CD4-positive, alpha-beta memory T cell (primary cell): ENCODE data around the gene TMEM150A. TPM values are rescaled to one million over a fixed set of nuclear protein-coding genes. Genes with fewer than 3 reads are reported as not detected.
"Not testable (repeated sequence)": the region's sequence is repeated elsewhere in the genome, so short reads cannot be mapped to it uniquely, and the experiment has no call there.

Experiments
- CTCF ChIA-PET: fragments of 350-600 bp; sonication (Branson Sonifier 250); formaldehyde crosslinking; loops from one replicate; lab custom pipeline; 2021; ENCODE audit warnings: inconsistent platforms; ENCODE audit not compliant: partially characterized antibody; lab: Charles Lee
- POLR2A ChIA-PET: fragments of 350-600 bp; sonication (Branson Sonifier 250); formaldehyde crosslinking; loops from one replicate; lab custom pipeline; 2021; ENCODE audit not compliant: partially characterized antibody; lab: Charles Lee
- DNase-seq, 5 donors: peaks; one replicate each; pipeline versions ENCODE4 v3.0.0 to v3.0.0-alpha.2; 2020 to 2022; ENCODE audit warnings: mixed read lengths in 1 of 5
- H3K27ac ChIP-seq: one replicate; pipeline ENCODE4 v1.7.0; 2013; ENCODE audit warnings: low read depth, low read length
- H3K27me3 ChIP-seq: 2 replicates; pipeline ENCODE4 v1.7.0; 2013; ENCODE audit warnings: mild to moderate bottlenecking, low read length, moderate library complexity; ENCODE audit not compliant: insufficient read depth
- H3K36me3 ChIP-seq: 2 replicates; pipeline ENCODE4 v1.7.0; 2013; ENCODE audit warnings: mild to moderate bottlenecking, low read length, moderate library complexity; ENCODE audit not compliant: insufficient read depth
- H3K4me1 ChIP-seq: 2 replicates; pipeline ENCODE4 v1.7.0; 2013; ENCODE audit warnings: mild to moderate bottlenecking, low read length, moderate library complexity; ENCODE audit not compliant: insufficient read depth
- H3K4me3 ChIP-seq, 2 donors: one replicate each; pipeline ENCODE4 v1.7.0; 2013; ENCODE audit warnings: low read length in 2 of 2, mild to moderate bottlenecking in 1 of 2
- H3K9me3 ChIP-seq, 2 donors: one replicate each; pipeline ENCODE4 v1.7.0; 2013; ENCODE audit warnings: low read length in 2 of 2, control low read depth in 1 of 2; ENCODE audit not compliant: control insufficient read depth in 1 of 2
- H3K27ac Mint-ChIP-seq, 7 donors: one replicate each; pipeline ENCODE4 v1.8.0; 2020 to 2021; ENCODE audit warnings: mixed read lengths in 7 of 7, mild to moderate bottlenecking in 6 of 7, inconsistent platforms in 3 of 7, moderate library complexity in 3 of 7
- H3K27me3 Mint-ChIP-seq, 2 donors: one replicate each; pipeline ENCODE4 v1.8.0; 2020 to 2021; ENCODE audit warnings: mixed read lengths in 2 of 2
- H3K36me3 Mint-ChIP-seq, 2 donors: one replicate each; pipeline ENCODE4 v1.8.0; 2020 to 2021; ENCODE audit warnings: mixed read lengths in 2 of 2, inconsistent platforms in 1 of 2, mild to moderate bottlenecking in 1 of 2
- H3K4me1 Mint-ChIP-seq, 4 donors: one replicate each; pipeline ENCODE4 v1.8.0; 2020 to 2021; ENCODE audit warnings: mixed read lengths in 4 of 4, mild to moderate bottlenecking in 1 of 4
- H3K4me3 Mint-ChIP-seq, 8 donors: one replicate each; pipeline ENCODE4 v1.8.0; 2020 to 2021; ENCODE audit warnings: mixed read lengths in 8 of 8, mild to moderate bottlenecking in 7 of 8, moderate library complexity in 6 of 8, inconsistent platforms in 3 of 8
- H3K9me3 Mint-ChIP-seq, 8 donors: one replicate each; pipeline ENCODE4 v1.8.0; 2020 to 2021; ENCODE audit warnings: mixed read lengths in 8 of 8, mild to moderate bottlenecking in 5 of 8, inconsistent platforms in 3 of 8, moderate library complexity in 1 of 8
- intact Hi-C: fragments of 100-400 bp; cut with micrococcal nuclease; formaldehyde crosslinking; loops from one replicate; pipeline ENCODE4 v1.15.1; 2023
- polyA plus RNA-seq, 2 donors: library from polyadenylated mRNA; unstranded; fragments of 300-500 nt; fragmentation: Illumina TruSeq; gene quantifications; one replicate each; pipeline ENCODE4 v1.2.3, GENCODE V29; 2021
- total RNA-seq, 2 experiments: library from RNA; stranded (reverse); gene quantifications; one replicate each; pipeline ENCODE4 v1.2.3, GENCODE V29; 2021

TMEM150A gene
- total and polyA plus RNA-seq, 4 experiments from 2014 or later, result 13.3 to 17.9 (median 14.8) TPM

- CTCF ChIA-PET, result interaction anchor here (1.1 to 3.0 kb wide), 7 partner anchors 12 to 175 kb away, joined by 3 to 15 read pairs (median 4); partner anchors contain the start of genes GGCX, MAT2A and USP39
- peak; percentile 88 to 97 (median 91) for DNase-seq
- peaks cover 25 to 42% (median 32%) of the 10 kb centered on the region in 4 donors for H3K4me1 Mint-ChIP-seq
- H3K27ac ChIP-seq, result peak within 1 kb of the TSS; percentile 86
- peak within 1 kb of the TSS; percentile 49 to 96 for H3K4me3 ChIP-seq
- no peaks in the 10 kb centered on the region for H3K9me3 ChIP-seq
- H3K36me3 Mint-ChIP-seq, result peaks cover 0 to 34% of the 10 kb centered on the region in 2 donors
- peak within 1 kb of the TSS; percentile 96 to 99 (median 98) for H3K4me3 Mint-ChIP-seq
- intact Hi-C loops, result loop anchor here (1.0 to 5.0 kb wide), 7 partner anchors 8 to 158 kb away; partner anchors contain the start of genes C2orf68, GGCX, MAT2A and USP39
- POLR2A ChIA-PET, result interaction anchor here (0.8 to 5.7 kb wide), 22 partner anchors 10 to 485 kb away, joined by 3 to 71 read pairs (median 8); partner anchors contain the start of genes C2orf68, ELMOD3, GGCX and MAT2A
- peaks cover 11% of the 10 kb centered on the region for H3K36me3 ChIP-seq
- H3K9me3 Mint-ChIP-seq, result peaks cover 0 to 1% (median 0%) of the 10 kb centered on the region in 8 donors
- no peaks in the 10 kb centered on the region for H3K27me3 Mint-ChIP-seq
- no peaks in the 10 kb centered on the region for H3K27me3 ChIP-seq
- peaks cover 26% of the 10 kb centered on the region for H3K4me1 ChIP-seq
- peak within 1 kb of the TSS; percentile 95 to 99 (median 97) for H3K27ac Mint-ChIP-seq
These were observed 7.0 kb downstream of the TMEM150A start, which contains the start of gene RNF181 for GRCh38 chr2:85595301-85596025. RNF181 (plus strand) TSS chr2:85595745; CDS start chr2:85595764, 19 bp downstream.

- Mint-ChIP-seq H3K9me3 (peaks cover 0 to 1% (median 0%) of the 10 kb centered on the region in 8 donors), H3K4me1 (peaks cover 25 to 40% (median 31%) of the 10 kb centered on the region in 4 donors), H3K27me3 (no peaks in the 10 kb centered on the region), H3K27ac (peak overlapping the region; percentile 95 to 99 (median 97)), H3K4me3 (peak overlapping the region; percentile 96 to 99 (median 98)), H3K36me3 (peaks cover 0 to 34% of the 10 kb centered on the region in 2 donors)
- peak overlapping the region; percentile 86 for H3K27ac ChIP-seq
- no peaks in the 10 kb centered on the region for H3K9me3 ChIP-seq
- ChIA-PET POLR2A (interaction anchor here (0.7 to 5.7 kb wide), 23 partner anchors 8 to 486 kb away, joined by 3 to 71 read pairs (median 5); partner anchors contain the start of genes C2orf68, ELMOD3, GGCX and MAT2A), CTCF (interaction anchor here (1.1 to 3.0 kb wide), 7 partner anchors 11 to 175 kb away, joined by 3 to 15 read pairs (median 4); partner anchors contain the start of genes GGCX, MAT2A and USP39)
- intact Hi-C loops, result loop anchor here (1.0 to 5.0 kb wide), 7 partner anchors 8 to 158 kb away; partner anchors contain the start of genes C2orf68, GGCX, MAT2A and USP39
- H3K27me3 ChIP-seq, result no peaks in the 10 kb centered on the region
- H3K36me3 ChIP-seq, result peaks cover 11% of the 10 kb centered on the region
- peaks cover 26% of the 10 kb centered on the region for H3K4me1 ChIP-seq
- peak overlapping the region; percentile 49 to 96 for H3K4me3 ChIP-seq
- no peak for DNase-seq
These were observed 7.7 kb downstream of the TMEM150A start for GRCh38 chr2:85594715-85595300.

GRCh38 chr2:85593023-85593422, 9.5 kb downstream of the TMEM150A start:
- no peaks in the 10 kb centered on the region for H3K27me3 Mint-ChIP-seq
- H3K4me1 Mint-ChIP-seq, result peaks cover 30 to 48% (median 38%) of the 10 kb centered on the region in 4 donors
- H3K36me3 Mint-ChIP-seq, result peaks cover 0 to 25% of the 10 kb centered on the region in 2 donors
- no peaks in the 10 kb centered on the region for H3K9me3 ChIP-seq
- H3K27ac Mint-ChIP-seq, result peak overlapping the region in 3 of 7 donors; percentile 12 to 96 (median 29)
- peaks cover 27% of the 10 kb centered on the region for H3K4me1 ChIP-seq
- no peak overlapping the region for H3K4me3 ChIP-seq
- peaks cover 0 to 1% (median 0%) of the 10 kb centered on the region in 8 donors for H3K9me3 Mint-ChIP-seq
- H3K36me3 ChIP-seq, result peaks cover 4% of the 10 kb centered on the region
- no peak for DNase-seq
- intact Hi-C loops, result no loop called here
- POLR2A ChIA-PET, result interaction anchor here (0.9 to 5.7 kb wide), 5 partner anchors 7 to 266 kb away, joined by 3 to 50 read pairs (median 7); partner anchors contain the start of genes MAT2A, TMEM150A and VAMP8
- CTCF ChIA-PET, result interaction anchor here (3.0 kb wide), 1 partner anchor 44 kb away, joined by 15 read pairs; no protein-coding TSS in a partner anchor
- H3K27me3 ChIP-seq, result no peaks in the 10 kb centered on the region
- no peak overlapping the region for H3K27ac ChIP-seq
- H3K4me3 Mint-ChIP-seq, result no peak overlapping the region

GRCh38 chr2:85592299-85592698, 10.2 kb downstream of the TMEM150A start:
- H3K27ac ChIP-seq, H3K27me3 Mint-ChIP-seq, H3K27me3 ChIP-seq, intact Hi-C loops, H3K9me3 ChIP-seq, H3K36me3 ChIP-seq, H3K4me3 ChIP-seq, H3K9me3 Mint-ChIP-seq, CTCF ChIA-PET, DNase-seq: not testable (repeated sequence)
- Mint-ChIP-seq H3K4me3 (peak overlapping the region in 2 of 8 donors; percentile 18 to 36), H3K27ac (peak overlapping the region in 2 of 7 donors; percentile 24 to 66), H3K4me1 (peaks cover 34 to 52% (median 42%) of the 10 kb centered on the region in 4 donors), H3K36me3 (peaks cover 0 to 22% of the 10 kb centered on the region in 2 donors)
- POLR2A ChIA-PET, result interaction anchor here (0.9 to 5.7 kb wide), 4 partner anchors 8 to 265 kb away, joined by 3 to 50 read pairs (median 25); partner anchors contain the start of genes MAT2A and VAMP8
- peaks cover 31% of the 10 kb centered on the region for H3K4me1 ChIP-seq

GRCh38 chr2:85591563-85591962, 10.9 kb downstream of the TMEM150A start:
- intact Hi-C loops, result no loop called here

GRCh38 chr2:85590950-85591349, 11.5 kb downstream of the TMEM150A start:
- Histone ChIP-seq H3K4me1 (peaks cover 22% of the 10 kb centered on the region), H3K27ac (no peak overlapping the region), H3K27me3 (no peaks in the 10 kb centered on the region), H3K9me3 (no peaks in the 10 kb centered on the region), H3K4me3 (no peak overlapping the region), H3K36me3 (no peaks in the 10 kb centered on the region)
- Mint-ChIP-seq H3K9me3 (peaks cover 0 to 1% (median 0%) of the 10 kb centered on the region in 8 donors), H3K27me3 (no peaks in the 10 kb centered on the region), H3K4me1 (peaks cover 28 to 43% (median 37%) of the 10 kb centered on the region in 4 donors), H3K36me3 (peaks cover 0 to 14% of the 10 kb centered on the region in 2 donors), H3K27ac (peak overlapping the region in 1 of 7 donors; percentile 73), H3K4me3 (no peak overlapping the region)
- intact Hi-C loops, result no loop called here
- CTCF ChIA-PET, result interaction anchor here (0.6 to 1.0 kb wide), 2 partner anchors 10 to 205 kb away, joined by 3 read pairs; no protein-coding TSS in a partner anchor
- POLR2A ChIA-PET, result interaction anchor here (1.4 to 1.5 kb wide), 2 partner anchors 12 to 21 kb away, joined by 5 to 7 read pairs; partner anchors contain the start of genes C2orf68 and TMEM150A
- DNase-seq, result no peak

More at GRCh38 chr2:85591563-85591962, 10.9 kb downstream of the TMEM150A start:
- Mint-ChIP-seq H3K9me3 (peaks cover 0 to 1% (median 0%) of the 10 kb centered on the region in 8 donors), H3K27me3 (no peaks in the 10 kb centered on the region), H3K36me3 (peaks cover 0 to 16% of the 10 kb centered on the region in 2 donors), H3K27ac (peak overlapping the region in 2 of 7 donors; percentile 24 to 57), H3K4me3 (peak overlapping the region in 1 of 8 donors; percentile 55), H3K4me1 (peaks cover 30 to 46% (median 38%) of the 10 kb centered on the region in 4 donors)
- ChIA-PET CTCF (interaction anchor here (0.6 kb wide), 1 partner anchor 206 kb away, joined by 3 read pairs; no protein-coding TSS in a partner anchor), POLR2A (interaction anchor here (1.4 to 1.7 kb wide), 3 partner anchors 9 to 20 kb away, joined by 5 to 7 read pairs (median 5); partner anchors contain the start of genes C2orf68 and TMEM150A)
- Histone ChIP-seq H3K4me3 (no peak overlapping the region), H3K4me1 (peaks cover 25% of the 10 kb centered on the region), H3K27ac (no peak overlapping the region), H3K36me3 (no peaks in the 10 kb centered on the region), H3K9me3 (no peaks in the 10 kb centered on the region), H3K27me3 (no peaks in the 10 kb centered on the region)
- DNase-seq, result no peak
